ENCODE results near the gene ZBTB11. TPM values are rescaled to one million over a fixed set of nuclear protein-coding genes. Genes with fewer than 3 reads are reported as not detected.

The ZBTB11 gene
- total and polyA plus RNA-seq, 9 of the 15 experiments (the other 6 are each of a cell fraction or from before 2014, with no cell fraction given) = 6.2 to 31.9 (median 21.4) TPM

GRCh38 chr3:101676216-101676764, 642 bp downstream of the ZBTB11 start (continued):
- TF ChIP-seq SAFB (IDR thresholded peaks at IDR 0.05; ENCODE audit: borderline replicate concordance, low read depth, low read length) (no peak), MTA1 (IDR thresholded peaks at IDR 0.05; ENCODE audit: borderline replicate concordance) (no peak), UBTF (IDR thresholded peaks at IDR 0.05; ENCODE audit: borderline replicate concordance in 1 of 2, low read depth in 2 of 2, low read length in 2 of 2) (peak in 1 of 2 experiments; percentile 55; a peak in 1 of 4 replicates), ARID1B (IDR thresholded peaks at IDR 0.05) (no peak), HNRNPL (IDR thresholded peaks at IDR 0.05; ENCODE audit: low read depth, low read length) (peak; percentile 66; the same call in 1 of the 2 replicates), RBFOX2 (IDR thresholded peaks at IDR 0.05; ENCODE audit: low read depth, low read length) (peak; percentile 86), ZBTB17 (CRISPR knock-in tag; IDR thresholded peaks at IDR 0.05) (no peak), CBFA2T2 (conservative IDR thresholded peaks at IDR 0.05) (no peak), DNMT1 (IDR thresholded peaks at IDR 0.05) (no peak), PHF20 (IDR thresholded peaks at IDR 0.05; ENCODE audit: partially characterized antibody) (peak; percentile 41), ZNF561 (CRISPR knock-in tag; conservative IDR thresholded peaks at IDR 0.05) (no peak), ZNF274 (IDR thresholded peaks at IDR 0.05; ENCODE audit: borderline replicate concordance, low read depth, low read length) (no peak), EZH2 (IDR thresholded peaks at IDR 0.05; ENCODE audit: borderline replicate concordance, low read depth, low read length) (no peak), SRSF1 (IDR thresholded peaks at IDR 0.05; ENCODE audit: low read depth, low read length) (no peak), RNF219 (CRISPR knock-in tag; IDR thresholded peaks at IDR 0.05) (no peak), KDM5B (IDR thresholded peaks at IDR 0.05; ENCODE audit: insufficient replicate concordance, low read depth, low read length) (no peak), SMARCA5 (IDR thresholded peaks at IDR 0.05) (no peak), ELK1 (CRISPR knock-in tag; IDR thresholded peaks at IDR 0.05) (no peak), POLR2G (IDR thresholded peaks at IDR 0.05; ENCODE audit: low read depth, low read length) (peak; percentile 80), ZNF175 (CRISPR knock-in tag; IDR thresholded peaks at IDR 0.05; ENCODE audit: low read depth) (no peak), MAFF (IDR thresholded peaks at IDR 0.05; ENCODE audit: low read length) (no peak), ATF7 (IDR thresholded peaks at IDR 0.05) (peak; percentile 47; the same call in 1 of the 2 replicates), CBFB (CRISPR knock-in tag; IDR thresholded peaks at IDR 0.05) (0 out of 2 replicates have a peak, but pooled peaks have one; percentile 35)

Measured in K562 (cell line).